GM19463 (cell line): ENCODE data around the gene EVC.

ENCODE experiments used
- ATAC-seq: cut with Tn5 transposase; IDR thresholded peaks from one replicate; pipeline ENCODE4 v1.9.1; 2021; ENCODE audit warnings: mild to moderate bottlenecking, moderate library complexity; ENCODE audit not compliant: unreplicated experiment

Gene EVC

GRCh38 chr4:5783486-5783885 lies 72.5 kb downstream of the EVC start:
- ATAC-seq, result no peak

- ATAC-seq, result no peak
Observed at GRCh38 chr4:5784021-5784420, 73.0 kb downstream of the EVC start.

GRCh38 chr4:5784960-5785611 lies 74.1 kb downstream of the EVC start:
- ATAC-seq, result no peak

- no peak for ATAC-seq
Observed at GRCh38 chr4:5785806-5786680, 75.0 kb downstream of the EVC start.

GRCh38 chr4:5787311-5787710 lies 76.3 kb downstream of the EVC start:
- ATAC-seq, result no peak

GRCh38 chr4:5788144-5788543 lies 77.1 kb downstream of the EVC start:
- ATAC-seq, result no peak

- ATAC-seq, result no peak
Observed at GRCh38 chr4:5789141-5789540, 78.1 kb downstream of the EVC start.

- no peak for ATAC-seq
Observed at GRCh38 chr4:5790546-5790857, 79.5 kb downstream of the EVC start.

GRCh38 chr4:5791654-5792053 lies 80.7 kb downstream of the EVC start:
- ATAC-seq, result no peak

- ATAC-seq, result no peak
Observed at GRCh38 chr4:5793514-5793913, 82.5 kb downstream of the EVC start.

- no peak for ATAC-seq
Observed at GRCh38 chr4:5795580-5795979, 84.6 kb downstream of the EVC start.

- no peak for ATAC-seq
Observed at GRCh38 chr4:5796976-5797375, 86.0 kb downstream of the EVC start.

- ATAC-seq, result no peak
Observed at GRCh38 chr4:5797866-5798265, 86.9 kb downstream of the EVC start.

GRCh38 chr4:5798462-5798861 lies 87.5 kb downstream of the EVC start:
- ATAC-seq, result no peak

GRCh38 chr4:5798946-5799345 lies 87.9 kb downstream of the EVC start:
- ATAC-seq, result no peak

GRCh38 chr4:5799406-5799805 lies 88.4 kb downstream of the EVC start:
- ATAC-seq, result no peak

GRCh38 chr4:5800496-5800895 lies 89.5 kb downstream of the EVC start:
- no peak for ATAC-seq

GRCh38 chr4:5801696-5802095 lies 90.7 kb downstream of the EVC start:
- no peak for ATAC-seq

- ATAC-seq, result no peak
Observed at GRCh38 chr4:5802565-5802964, 91.6 kb downstream of the EVC start.

- ATAC-seq, result no peak
Observed at GRCh38 chr4:5804656-5805055, 93.7 kb downstream of the EVC start.

GRCh38 chr4:5805270-5805669 lies 94.3 kb downstream of the EVC start:
- ATAC-seq, result no peak

- no peak for ATAC-seq
Observed at GRCh38 chr4:5808081-5808741, 97.2 kb downstream of the EVC start.
